Mesenchymal stem cell (in vitro differentiated cells and primary cell): Measurements from ENCODE around the gene G6PC3.
A peak's percentile ranks its signal among the peaks of the same experiment; 100 is the strongest.

Experiments used
- DNase-seq: peaks from one replicate; pipeline ENCODE4 v3.0.0-alpha.2; 2013
- H2AFZ ChIP-seq: one replicate; pipeline ENCODE4 v1.6.1; 2013; ENCODE audit warnings: low read depth, mild to moderate bottlenecking, control low read depth, inconsistent platforms, low read length, moderate library complexity
- H2AK5ac ChIP-seq: 2 replicates; pipeline ENCODE4 v1.6.1; 2013; ENCODE audit warnings: low read length, moderate library complexity, mild to moderate bottlenecking, inconsistent platforms; ENCODE audit not compliant: severe bottlenecking
- H2BK120ac ChIP-seq: one replicate; pipeline ENCODE4 v1.6.1; 2013; ENCODE audit warnings: low read depth, mild to moderate bottlenecking, inconsistent platforms, low read length, moderate library complexity
- H2BK12ac ChIP-seq, 2 experiments: one replicate each; pipeline ENCODE4 v1.6.1; 2013; ENCODE audit warnings: inconsistent platforms in 2 of 2, low read length in 2 of 2, mild to moderate bottlenecking in 2 of 2, moderate library complexity in 2 of 2, control low read depth in 1 of 2
- H2BK15ac ChIP-seq: one replicate; pipeline ENCODE4 v1.6.1; 2013; ENCODE audit warnings: mild to moderate bottlenecking, low read depth, inconsistent platforms; ENCODE audit not compliant: poor library complexity, severe bottlenecking
- H2BK5ac ChIP-seq: 2 replicates; pipeline ENCODE4 v1.6.1; 2013; ENCODE audit warnings: low read depth, mild to moderate bottlenecking, low read length, control low read depth, inconsistent platforms; ENCODE audit not compliant: poor library complexity, severe bottlenecking
- H3K14ac ChIP-seq, 2 experiments: one replicate each; pipeline ENCODE4 v1.6.1; 2013; ENCODE audit warnings: inconsistent platforms in 2 of 2, low read length in 2 of 2, control low read depth in 1 of 2, mild to moderate bottlenecking in 1 of 2, moderate library complexity in 1 of 2
- H3K18ac ChIP-seq, 2 experiments: one replicate each; pipeline ENCODE4 v1.6.1; 2013; ENCODE audit warnings: inconsistent platforms in 2 of 2, low read length in 2 of 2, control low read depth in 1 of 2, low read depth in 1 of 2, mild to moderate bottlenecking in 1 of 2
- H3K23ac ChIP-seq, 2 experiments: one replicate each; pipeline ENCODE4 v1.6.1; 2013; ENCODE audit warnings: inconsistent platforms in 2 of 2, low read length in 2 of 2, mild to moderate bottlenecking in 2 of 2, moderate library complexity in 2 of 2, control low read depth in 1 of 2
- H3K27ac ChIP-seq: 2 replicates; pipeline ENCODE4 v1.5.1; 2013; ENCODE audit warnings: mild to moderate bottlenecking, moderate library complexity, low read length, control low read depth, inconsistent platforms; ENCODE audit not compliant: poor library complexity, severe bottlenecking
- H3K27me3 ChIP-seq, 2 experiments: 2 replicates each; pipeline versions ENCODE4 v1.6.1 to v1.7.0; 2013; ENCODE audit warnings: low read length in 2 of 2, mild to moderate bottlenecking in 2 of 2, moderate library complexity in 2 of 2, control low read depth in 1 of 2, inconsistent platforms in 1 of 2; ENCODE audit not compliant: control insufficient read depth in 1 of 2, insufficient read depth in 1 of 2
- H3K36me3 ChIP-seq, 2 experiments: 2 replicates each; pipeline versions ENCODE4 v1.6.1 to v1.7.0; 2013; ENCODE audit warnings: low read length in 2 of 2, control low read depth in 1 of 2, inconsistent platforms in 1 of 2, low read depth in 1 of 2, mild to moderate bottlenecking in 1 of 2; ENCODE audit not compliant: insufficient read depth in 2 of 2, control insufficient read depth in 1 of 2
- H3K4ac ChIP-seq, 2 experiments: one replicate each; pipeline ENCODE4 v1.6.1; 2013; ENCODE audit warnings: inconsistent platforms in 2 of 2, low read length in 2 of 2, mild to moderate bottlenecking in 2 of 2, moderate library complexity in 2 of 2, control low read depth in 1 of 2, low read depth in 1 of 2
- H3K4me1 ChIP-seq: 2 replicates; pipeline ENCODE4 v1.6.1; 2013; ENCODE audit warnings: low read depth, low read length, control low read depth; ENCODE audit not compliant: control insufficient read depth, insufficient read depth
- H3K4me2 ChIP-seq: 2 replicates; pipeline ENCODE4 v1.6.1; 2013; ENCODE audit warnings: low read length, mild to moderate bottlenecking, inconsistent platforms; ENCODE audit not compliant: poor library complexity, severe bottlenecking
- H3K4me3 ChIP-seq, 2 experiments: 2 replicates each; pipeline versions ENCODE4 v1.5.1 to v1.7.0; 2013; ENCODE audit warnings: low read length in 2 of 2, mild to moderate bottlenecking in 2 of 2, control low read depth in 1 of 2, low read depth in 1 of 2; ENCODE audit not compliant: insufficient read depth in 1 of 2
- H3K79me1 ChIP-seq: replicated peaks from 2 replicates; pipeline ENCODE4 v1.6.1; 2013; ENCODE audit warnings: mild to moderate bottlenecking, control low read depth, low read length, inconsistent platforms; ENCODE audit not compliant: poor library complexity, severe bottlenecking
- H3K9ac ChIP-seq: 2 replicates; pipeline ENCODE4 v1.7.0; 2013; ENCODE audit warnings: mild to moderate bottlenecking, low read length, moderate library complexity
- H3K9me3 ChIP-seq: 2 replicates; pipeline ENCODE4 v1.7.0; 2013; ENCODE audit warnings: mild to moderate bottlenecking, low read length; ENCODE audit not compliant: control insufficient read depth
- H4K8ac ChIP-seq: one replicate; pipeline ENCODE4 v1.6.1; 2013; ENCODE audit warnings: inconsistent platforms, mild to moderate bottlenecking, low read length, moderate library complexity
- H4K91ac ChIP-seq: one replicate; pipeline ENCODE4 v1.6.1; 2013; ENCODE audit warnings: mild to moderate bottlenecking, low read length, inconsistent platforms
- WGBS: methylation state at CpG from one replicate; pipeline ENCODE4 v1.1.7; 2013; ENCODE audit warnings: mixed read lengths; 5-methylcytosine and 5-hydroxymethylcytosine counted together

The G6PC3 gene

DNA sequence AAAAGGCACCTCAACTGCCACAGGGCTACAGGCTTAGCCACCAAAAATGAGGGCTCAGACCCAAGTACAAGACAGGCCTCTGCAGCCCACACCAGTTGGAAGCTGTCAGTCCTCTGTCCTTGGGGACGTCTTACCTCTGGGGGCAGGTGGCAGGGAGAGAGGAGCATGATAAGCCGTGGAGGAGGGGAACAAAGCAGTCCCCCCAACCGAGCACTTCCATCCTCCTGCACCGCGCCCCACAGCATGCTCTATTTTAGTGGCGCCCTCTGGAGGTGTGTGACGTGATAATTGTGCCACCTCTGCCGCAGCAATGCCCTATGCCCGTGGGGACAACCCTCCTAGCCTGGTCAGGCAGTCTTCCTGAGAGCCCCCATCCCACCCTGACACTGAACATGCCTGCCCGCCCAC is 13.6 kb downstream of the G6PC3 start:
- Histone ChIP-seq H2BK120ac (no peak overlapping the region), H2BK5ac (no peak overlapping the region), H2AFZ (no peak overlapping the region), H3K4me3 (no peak overlapping the region), H3K4ac (no peak overlapping the region), H3K36me3 (peaks cover 49 to 82% of the 10 kb centered on the region in 2 experiments), H3K27me3 (no peaks in the 10 kb centered on the region), H4K91ac (no peak overlapping the region), H2BK12ac (no peak overlapping the region), H4K8ac (peak overlapping the region; percentile 30), H3K9me3 (no peaks in the 10 kb centered on the region), H3K9ac (no peak overlapping the region), H3K27ac (no peak overlapping the region), H2BK15ac (no peak overlapping the region), H3K23ac (no peak overlapping the region), H2AK5ac (no peak overlapping the region), H3K4me1 (peaks cover 29% of the 10 kb centered on the region), H3K4me2 (no peak overlapping the region), H3K14ac (peak overlapping the region in 1 of 2 experiments; percentile 21), H3K79me1 (no peaks in the 10 kb centered on the region), H3K18ac (no peak overlapping the region)
- 67% methylated on average over 8 of the region's 10 CpGs for WGBS
- no peak for DNase-seq

DNA sequence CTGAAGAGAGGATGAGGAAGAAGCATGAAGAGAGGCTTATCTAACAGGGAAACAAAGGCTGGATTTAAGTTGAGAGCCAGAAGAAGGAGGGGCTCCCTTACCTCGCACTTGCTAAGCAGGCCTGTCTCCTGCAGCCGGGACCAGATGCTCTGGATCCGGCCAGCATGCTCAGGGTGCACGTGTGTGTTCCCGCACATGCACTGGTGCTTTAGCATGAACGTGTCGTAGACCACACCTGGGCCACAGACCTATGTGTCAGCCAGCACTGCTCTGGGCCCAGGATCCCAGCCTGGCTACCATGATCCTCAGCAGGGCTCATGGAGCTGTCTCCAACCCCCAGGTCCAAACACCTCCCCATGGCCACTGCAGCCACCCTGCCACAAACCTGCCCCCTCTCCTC is 14.4 kb downstream of the G6PC3 start:
- H3K79me1 ChIP-seq, result no peaks in the 10 kb centered on the region
- H3K4me2 ChIP-seq, result no peak overlapping the region
- no peak overlapping the region for H2BK5ac ChIP-seq
- H3K9me3 ChIP-seq, result no peaks in the 10 kb centered on the region
- no peak overlapping the region for H2AFZ ChIP-seq
- DNase-seq, result no peak
- H3K4me3 ChIP-seq, result no peak overlapping the region
- H2AK5ac ChIP-seq, result no peak overlapping the region
- H3K36me3 ChIP-seq, result peaks cover 46 to 78% of the 10 kb centered on the region in 2 experiments
- no peak overlapping the region for H3K4ac ChIP-seq
- H3K4me1 ChIP-seq, result peaks cover 29% of the 10 kb centered on the region
- no peak overlapping the region for H3K9ac ChIP-seq
- H4K91ac ChIP-seq, result no peak overlapping the region
- 92% methylated on average over 7 of the region's 7 CpGs for WGBS
- no peak overlapping the region for H2BK120ac ChIP-seq
- H3K27ac ChIP-seq, result no peak overlapping the region
- H3K14ac ChIP-seq, result no peak overlapping the region
- no peak overlapping the region for H3K23ac ChIP-seq
- no peak overlapping the region for H2BK15ac ChIP-seq
- H3K18ac ChIP-seq, result no peak overlapping the region
- H2BK12ac ChIP-seq, result no peak overlapping the region
- no peak overlapping the region for H4K8ac ChIP-seq
- no peaks in the 10 kb centered on the region for H3K27me3 ChIP-seq

DNA sequence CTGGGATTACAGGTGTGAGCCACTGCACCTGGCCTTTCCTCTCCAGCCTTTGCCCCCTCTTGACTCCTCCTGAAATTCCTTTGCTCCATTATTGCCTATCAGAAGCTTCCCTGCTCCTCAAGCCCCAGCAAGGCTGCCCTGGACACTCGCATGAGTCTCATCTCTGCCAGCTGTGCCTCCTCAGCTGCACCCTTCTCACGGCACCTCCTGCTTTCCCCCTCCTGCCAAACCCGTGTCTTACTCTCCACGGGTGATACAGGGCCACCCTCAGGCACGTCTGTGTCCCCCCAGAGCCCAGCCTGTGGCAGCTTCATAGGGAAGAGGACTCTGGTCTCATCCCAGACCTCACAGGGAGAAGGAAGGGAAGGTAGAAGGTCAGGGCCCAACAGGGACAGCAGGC is 15.4 kb downstream of the G6PC3 start:
- no peak overlapping the region for H2AFZ ChIP-seq
- peak overlapping the region; percentile 94 for H2AK5ac ChIP-seq
- no peak overlapping the region for H3K23ac ChIP-seq
- 71% methylated on average over 3 of the region's 5 CpGs for WGBS
- peak overlapping the region in 1 of 2 experiments; percentile 46 for H3K4ac ChIP-seq
- H3K27me3 ChIP-seq, result no peaks in the 10 kb centered on the region
- H3K18ac ChIP-seq, result peak overlapping the region; percentile 78 to 83
- H2BK12ac ChIP-seq, result peak overlapping the region; percentile 59 to 90
- H4K8ac ChIP-seq, result peak overlapping the region; percentile 27
- H3K14ac ChIP-seq, result no peak overlapping the region
- H3K4me1 ChIP-seq, result peaks cover 29% of the 10 kb centered on the region
- H3K79me1 ChIP-seq, result no peaks in the 10 kb centered on the region
- H3K27ac ChIP-seq, result no peak overlapping the region
- no peak overlapping the region for H2BK5ac ChIP-seq
- H3K9ac ChIP-seq, result peak overlapping the region; percentile 68
- H4K91ac ChIP-seq, result peak overlapping the region; percentile 88
- no peak for DNase-seq
- H3K4me3 ChIP-seq, result no peak overlapping the region
- no peaks in the 10 kb centered on the region for H3K9me3 ChIP-seq
- H2BK120ac ChIP-seq, result no peak overlapping the region
- H3K4me2 ChIP-seq, result no peak overlapping the region
- peaks cover 38 to 73% of the 10 kb centered on the region in 2 experiments for H3K36me3 ChIP-seq
- no peak overlapping the region for H2BK15ac ChIP-seq

DNA sequence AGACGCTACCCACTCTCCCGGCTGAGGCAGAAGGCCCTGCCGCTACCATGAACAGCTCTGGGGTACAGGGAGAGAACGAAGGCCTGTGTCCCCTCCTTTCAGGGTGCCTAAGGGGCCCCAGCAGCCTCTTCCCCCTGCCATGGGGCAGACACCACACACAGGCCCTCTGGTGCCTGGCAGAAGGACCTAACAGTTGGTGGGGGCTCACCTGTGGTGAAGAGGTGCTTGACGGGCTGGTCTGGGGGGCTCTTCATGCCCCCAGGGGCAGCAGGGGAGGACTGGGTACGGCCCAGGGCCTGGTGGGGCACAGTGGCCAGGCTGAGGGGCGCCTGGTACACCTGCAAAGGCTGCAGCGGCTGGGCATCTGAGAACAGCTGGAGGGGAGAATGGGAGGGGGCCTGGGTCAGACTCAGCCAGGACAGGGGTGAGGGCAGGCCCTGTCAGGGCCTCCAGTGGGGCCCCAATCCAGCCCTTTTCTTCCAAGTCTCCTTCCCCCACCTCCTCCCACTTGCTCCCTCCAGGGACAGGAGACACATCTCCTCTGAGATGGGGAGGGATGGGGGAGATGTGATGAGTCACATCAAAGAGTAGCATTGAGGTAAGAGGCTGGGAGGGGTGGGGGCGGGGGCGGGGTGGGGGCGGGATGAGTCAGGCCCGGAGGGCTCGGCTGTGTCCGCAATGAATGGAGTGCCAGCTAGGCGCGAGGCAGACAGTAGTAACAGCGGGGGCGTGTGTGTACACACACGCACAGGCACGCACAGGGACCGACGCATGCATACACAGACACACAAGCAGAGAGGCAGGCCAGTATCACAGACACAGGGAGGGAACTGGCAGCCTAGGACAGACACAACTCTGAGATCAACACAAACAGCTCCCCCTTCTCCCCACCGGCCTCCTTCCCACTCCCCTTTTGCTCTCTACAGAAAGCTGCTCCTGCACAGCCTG is 16.1 kb downstream of the G6PC3 start:
- DNase-seq, result peak; percentile 98
- Histone ChIP-seq H3K27me3 (no peaks in the 10 kb centered on the region), H2BK15ac (peak overlapping the region; percentile 96), H3K9me3 (no peaks in the 10 kb centered on the region), H3K4ac (peak overlapping the region; percentile 33 to 46), H3K9ac (peak overlapping the region; percentile 81), H2AFZ (no peak overlapping the region), H3K14ac (no peak overlapping the region), H3K4me2 (peak overlapping the region; percentile 3), H3K23ac (no peak overlapping the region), H3K4me1 (peaks cover 30% of the 10 kb centered on the region), H4K8ac (peak overlapping the region; percentile 48), H3K27ac (no peak overlapping the region), H2BK5ac (no peak overlapping the region), H3K79me1 (no peaks in the 10 kb centered on the region), H3K18ac (peak overlapping the region; percentile 78 to 83), H4K91ac (peak overlapping the region; percentile 88), H3K4me3 (peak overlapping the region in 1 of 2 experiments; percentile 46), H2BK120ac (peak overlapping the region; percentile 50), H2AK5ac (peak overlapping the region; percentile 94), H2BK12ac (peak overlapping the region; percentile 87 to 90), H3K36me3 (peaks cover 45 to 77% of the 10 kb centered on the region in 2 experiments)
- WGBS, result 41% methylated on average over 10 of the region's 23 CpGs
